GM18873 (cell line): ENCODE results near the gene WDR55.
A peak's percentile ranks its signal among the peaks of the same experiment; 100 is the strongest.
"Not testable (repeated sequence)": the region's sequence is repeated elsewhere in the genome, so short reads cannot be mapped to it uniquely, and the experiment has no call there.

Experiments used
- ATAC-seq: cut with Tn5 transposase; IDR thresholded peaks from one replicate; pipeline ENCODE4 v1.9.1; 2021; ENCODE audit warnings: mild to moderate bottlenecking, moderate library complexity, moderate number of reproducible peaks; ENCODE audit not compliant: unreplicated experiment, low FRiP score

The WDR55 gene

DNA sequence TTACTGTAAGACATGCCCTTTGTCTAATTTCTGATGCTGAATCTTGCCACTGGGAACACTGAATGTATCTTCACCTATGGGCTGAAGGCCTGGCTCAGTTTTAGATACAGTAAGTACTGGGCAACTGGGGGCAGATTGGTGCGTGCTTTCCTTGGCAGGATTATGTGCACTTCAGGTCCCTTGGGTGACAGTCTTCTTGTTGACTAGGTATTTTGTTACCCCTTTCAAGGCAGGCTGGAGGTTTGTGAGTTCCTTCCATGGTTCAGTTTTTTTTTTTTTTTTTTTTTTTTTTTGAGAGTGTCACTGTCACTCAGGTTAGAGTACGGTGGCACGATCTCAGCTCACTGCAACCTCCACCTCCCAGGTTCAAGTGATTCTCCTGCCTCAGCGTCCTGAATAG, 43.1 kb downstream of the WDR55 start:
- ATAC-seq, result no peak

DNA sequence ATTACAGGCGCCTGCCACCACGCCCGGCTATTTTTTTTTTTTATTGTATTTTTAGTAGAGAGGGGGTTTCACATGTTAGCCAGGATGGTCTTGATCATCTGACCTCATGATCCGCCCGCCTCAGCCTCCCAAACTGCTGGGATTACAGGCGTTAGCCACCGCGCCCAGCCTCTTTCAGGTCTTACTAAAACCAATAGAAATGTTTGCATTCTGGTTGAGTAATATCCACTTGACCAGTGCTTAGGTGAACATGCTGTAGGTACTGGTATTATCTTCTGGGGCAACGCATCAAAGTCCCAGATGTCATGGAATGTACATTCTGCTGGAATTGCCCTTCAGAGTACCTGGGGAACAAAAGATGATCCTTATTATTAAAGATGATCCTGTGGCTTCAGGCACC, 44.1 kb downstream of the WDR55 start:
- not testable (repeated sequence) for ATAC-seq

DNA sequence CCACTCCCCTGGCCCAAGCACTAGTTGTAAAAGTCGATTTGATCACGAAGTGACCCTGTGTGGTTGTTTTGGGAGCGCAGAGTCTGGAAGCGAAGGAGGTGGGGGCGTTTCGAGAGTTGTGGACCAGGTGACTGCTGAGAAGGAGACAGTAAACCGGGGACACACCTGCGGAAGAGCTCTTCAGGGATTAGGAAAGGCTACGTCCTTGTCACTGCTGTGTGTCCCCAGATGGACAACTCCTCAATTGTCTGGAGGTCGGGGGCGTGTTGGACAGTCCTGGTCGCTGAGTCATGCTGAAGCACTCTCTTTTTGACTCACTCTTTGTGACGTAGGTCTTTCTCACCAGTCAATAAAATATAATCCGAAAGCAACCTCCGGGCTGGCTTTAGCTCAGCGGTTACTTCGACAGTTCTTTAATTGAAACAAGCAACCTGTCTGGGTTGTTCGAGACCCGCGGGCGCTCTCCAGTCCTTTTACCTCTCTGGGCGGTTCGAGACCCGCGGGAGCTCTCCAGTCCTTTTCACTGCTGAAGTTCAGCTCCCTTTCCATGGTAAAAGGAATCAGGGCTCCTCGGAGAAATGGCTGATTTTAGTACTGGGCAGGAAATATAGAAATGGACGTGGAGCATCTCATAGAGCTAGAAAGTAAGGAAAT, 46.3 kb downstream of the WDR55 start:
- peak; percentile 90 for ATAC-seq

DNA sequence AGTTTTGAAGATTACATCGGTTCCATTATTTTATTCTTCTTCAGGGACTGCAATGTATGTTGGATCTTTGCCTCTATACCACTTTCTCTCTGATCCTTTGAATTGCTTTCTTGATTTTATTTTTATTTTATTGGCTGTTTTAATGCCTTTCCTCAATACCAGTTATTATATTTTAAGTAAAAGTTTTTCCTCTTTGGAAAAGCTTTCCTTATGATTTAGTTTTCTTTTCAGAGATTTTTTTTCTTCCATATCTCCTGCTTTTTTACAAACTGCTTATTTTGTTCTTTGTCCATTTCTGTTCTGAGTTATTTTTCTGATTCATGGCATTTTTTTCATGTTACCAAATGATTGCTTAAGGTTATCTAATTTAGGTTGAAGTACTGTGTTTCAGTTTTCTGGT, 47.1 kb downstream of the WDR55 start:
- ATAC-seq, result no peak

DNA sequence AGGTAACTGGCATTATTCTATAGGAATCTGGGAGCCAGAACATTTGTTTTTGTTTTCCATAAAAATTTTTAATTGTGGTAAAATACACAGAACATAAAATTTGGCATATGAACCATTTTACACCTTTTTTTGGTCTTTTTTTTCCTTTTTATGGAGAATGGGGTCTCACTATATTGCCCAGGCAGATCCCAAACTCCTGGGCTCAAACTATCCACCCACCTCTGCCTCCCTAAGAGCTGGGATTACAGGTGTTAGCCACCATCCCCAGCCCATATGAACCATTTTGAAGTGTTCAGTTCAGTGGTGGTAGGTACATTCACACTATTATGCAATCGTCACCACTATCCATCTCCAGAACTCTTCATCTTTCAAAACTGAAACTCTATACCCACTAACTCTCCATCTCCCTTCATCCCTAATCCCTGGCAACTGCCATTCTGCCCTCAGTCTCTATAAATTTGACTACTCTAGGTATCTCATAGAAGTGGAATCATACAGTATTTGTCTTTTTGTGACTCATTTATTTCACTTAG, 48.9 kb downstream of the WDR55 start:
- ATAC-seq, result no peak

DNA sequence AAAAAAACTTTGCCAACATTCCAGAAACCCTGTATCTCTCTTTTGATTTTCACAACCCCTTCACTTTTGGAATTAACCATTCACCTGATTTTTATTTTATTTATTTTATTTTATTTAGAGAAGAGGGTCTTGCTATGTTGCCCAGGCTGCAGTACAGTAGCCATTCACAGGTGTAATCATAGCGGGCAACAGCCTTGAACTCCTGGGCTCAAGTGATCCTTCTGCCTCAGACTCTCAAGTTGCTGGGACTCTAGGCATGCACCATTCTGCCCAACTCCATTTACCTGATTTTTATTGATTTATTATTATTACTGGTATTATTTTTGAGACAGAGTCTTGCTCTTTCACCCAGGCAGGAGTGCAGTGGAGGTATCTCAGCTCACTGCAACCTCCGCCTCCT, 51.5 kb downstream of the WDR55 start:
- ATAC-seq, result not testable (repeated sequence)

DNA sequence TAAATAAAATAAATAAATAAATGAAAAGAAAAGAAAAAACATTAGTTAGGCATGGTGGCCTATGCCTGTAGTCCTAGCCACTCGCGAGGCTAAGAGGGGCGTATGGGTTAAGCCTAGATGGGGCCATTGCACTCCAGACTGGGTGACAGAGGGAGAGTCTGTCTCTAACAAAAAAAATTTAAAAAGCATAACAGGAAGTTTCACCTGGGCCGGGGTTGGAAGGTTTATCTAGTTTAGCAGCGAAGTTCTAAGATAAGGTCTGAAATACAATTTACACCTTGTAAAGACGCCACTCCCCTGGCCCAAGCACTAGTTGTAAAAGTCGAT, 53.5 kb downstream of the WDR55 start:
- no peak for ATAC-seq

DNA sequence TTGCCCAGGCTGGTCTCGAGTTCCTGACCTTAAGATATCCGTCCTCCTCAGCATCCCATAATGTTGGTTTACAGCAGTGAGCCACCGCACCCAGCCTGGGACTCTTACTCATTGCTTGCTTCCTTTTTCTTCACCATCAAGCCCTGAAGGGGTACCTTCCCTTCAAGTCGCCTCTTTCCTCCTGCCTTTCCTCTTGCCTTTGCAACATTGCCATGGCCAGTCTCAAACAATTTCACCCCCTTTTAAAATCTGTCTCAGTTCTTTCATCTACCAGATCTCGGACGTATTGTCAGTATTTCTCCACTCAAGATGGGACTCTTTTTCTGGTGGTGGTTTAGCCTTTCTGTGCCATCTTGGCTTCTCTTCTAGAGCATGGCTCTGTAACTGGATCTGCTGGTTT, 56.0 kb downstream of the WDR55 start:
- ATAC-seq, result not testable (repeated sequence)

DNA sequence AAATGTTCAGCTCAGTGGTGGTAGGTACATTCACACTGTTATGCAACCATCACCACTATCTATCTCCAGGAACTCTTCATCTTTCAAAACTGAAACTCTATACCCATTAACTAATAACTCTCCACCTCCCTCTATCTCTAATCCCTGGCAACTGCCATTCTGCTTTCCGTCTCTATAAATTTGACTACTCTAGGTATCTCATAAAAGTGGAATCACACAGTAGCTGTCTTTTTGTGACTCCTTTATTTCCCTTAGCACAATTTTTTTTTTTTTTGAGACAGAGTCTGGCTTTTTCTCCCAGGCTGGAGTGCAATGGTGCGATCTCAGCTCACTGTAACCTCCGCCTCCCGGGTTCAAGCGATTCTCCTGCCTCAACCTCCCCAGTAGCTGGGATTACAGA, 56.7 kb downstream of the WDR55 start:
- not testable (repeated sequence) for ATAC-seq
